Skin of body (tissue), 2 donors: ENCODE measurements around the gene EFS. TPM values are rescaled to one million over a fixed set of nuclear protein-coding genes. Genes with fewer than 3 reads are reported as not detected.
"Not testable (repeated sequence)": the region's sequence is repeated elsewhere in the genome, so short reads cannot be mapped to it uniquely, and the experiment has no call there.

Source experiments
- DNase-seq: peaks from one replicate; lab custom pipeline; 2025; lab: John Stamatoyannopoulos, UW
- total RNA-seq: library from RNA; depleted of rRNA; stranded (reverse); fragments of >200 nt; gene quantifications from one replicate; pipeline ENCODE4 v1.2.3, GENCODE V29; 2014

The EFS gene
- total RNA-seq, 1 donor from 2014 or later = 24.1 TPM

DNA sequence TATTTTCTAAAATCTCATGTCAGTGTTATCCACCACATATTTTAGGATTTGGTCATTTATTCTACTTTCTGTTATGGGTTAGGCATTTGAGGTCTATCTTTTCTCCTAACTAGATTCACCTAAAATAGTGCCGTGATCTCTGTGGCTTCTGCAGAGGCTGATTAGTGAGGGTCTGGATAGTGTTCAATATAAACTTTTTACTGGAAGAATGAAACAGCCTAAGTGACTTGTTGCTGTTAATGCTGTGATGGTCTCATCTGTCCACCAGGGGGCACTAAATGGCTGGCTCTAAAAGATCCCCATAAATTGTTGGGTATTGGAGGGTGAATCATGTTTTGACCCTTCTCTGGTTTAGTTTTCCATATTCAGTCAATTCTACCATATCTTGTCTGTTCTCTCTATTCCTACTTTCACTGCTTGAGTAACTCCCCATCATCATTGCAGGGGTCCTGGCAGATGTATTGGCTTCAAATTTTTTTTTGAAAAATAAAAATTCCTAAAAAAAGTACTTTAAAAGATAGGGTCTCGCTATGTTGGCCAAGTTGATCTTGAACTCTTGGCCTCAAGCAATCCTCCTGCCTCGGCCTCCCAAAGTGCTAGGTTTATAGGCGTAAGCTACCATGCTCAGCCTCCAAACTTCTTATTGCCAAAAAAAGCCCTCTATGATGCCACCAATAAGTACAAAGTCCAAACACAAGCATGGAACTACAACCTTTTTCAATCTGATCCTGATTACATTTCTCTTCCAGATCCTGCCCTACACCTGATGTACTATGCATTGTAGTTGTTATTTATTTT is 36.8 kb downstream of the EFS start:
- peak; percentile 64 for DNase-seq

GRCh38 chr14:23326491-23327332 is 38.3 kb downstream of the EFS start:
- DNase-seq = no peak

DNA sequence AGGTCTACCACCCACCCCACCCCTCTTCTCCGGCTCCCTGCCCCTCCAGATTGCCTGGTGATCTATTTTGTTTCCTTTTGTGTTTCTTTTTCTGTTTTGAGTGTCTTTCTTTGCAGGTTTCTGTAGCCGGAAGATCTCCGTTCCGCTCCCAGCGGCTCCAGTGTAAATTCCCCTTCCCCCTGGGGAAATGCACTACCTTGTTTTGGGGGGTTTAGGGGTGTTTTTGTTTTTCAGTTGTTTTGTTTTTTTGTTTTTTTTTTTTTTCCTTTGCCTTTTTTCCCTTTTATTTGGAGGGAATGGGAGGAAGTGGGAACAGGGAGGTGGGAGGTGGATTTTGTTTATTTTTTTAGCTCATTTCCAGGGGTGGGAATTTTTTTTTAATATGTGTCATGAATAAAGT is 39.2 kb downstream of the EFS start:
- not testable (repeated sequence) for DNase-seq

DNA sequence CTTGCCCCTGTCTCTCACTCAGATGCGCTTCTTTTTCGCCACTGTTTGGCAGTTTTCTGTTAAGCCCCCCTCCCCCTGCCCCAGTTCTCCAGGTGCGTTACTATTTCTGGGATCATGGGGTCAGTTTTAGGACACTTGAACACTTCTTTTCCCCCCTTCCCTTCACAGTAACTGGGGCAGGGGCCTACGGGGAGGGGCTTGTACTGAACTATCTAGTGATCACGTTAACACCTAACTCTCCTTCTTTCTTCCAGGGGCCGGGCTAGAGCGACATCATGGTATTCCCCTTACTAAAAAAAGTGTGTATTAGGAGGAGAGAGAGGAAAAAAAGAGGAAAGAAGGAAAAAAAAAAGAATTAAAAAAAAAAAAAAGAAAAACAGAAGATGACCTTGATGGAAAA is 40.0 kb downstream of the EFS start:
- DNase-seq = no peak

- DNase-seq = no peak
Observed at GRCh38 chr14:23324455-23324846, 40.5 kb downstream of the EFS start.

DNA sequence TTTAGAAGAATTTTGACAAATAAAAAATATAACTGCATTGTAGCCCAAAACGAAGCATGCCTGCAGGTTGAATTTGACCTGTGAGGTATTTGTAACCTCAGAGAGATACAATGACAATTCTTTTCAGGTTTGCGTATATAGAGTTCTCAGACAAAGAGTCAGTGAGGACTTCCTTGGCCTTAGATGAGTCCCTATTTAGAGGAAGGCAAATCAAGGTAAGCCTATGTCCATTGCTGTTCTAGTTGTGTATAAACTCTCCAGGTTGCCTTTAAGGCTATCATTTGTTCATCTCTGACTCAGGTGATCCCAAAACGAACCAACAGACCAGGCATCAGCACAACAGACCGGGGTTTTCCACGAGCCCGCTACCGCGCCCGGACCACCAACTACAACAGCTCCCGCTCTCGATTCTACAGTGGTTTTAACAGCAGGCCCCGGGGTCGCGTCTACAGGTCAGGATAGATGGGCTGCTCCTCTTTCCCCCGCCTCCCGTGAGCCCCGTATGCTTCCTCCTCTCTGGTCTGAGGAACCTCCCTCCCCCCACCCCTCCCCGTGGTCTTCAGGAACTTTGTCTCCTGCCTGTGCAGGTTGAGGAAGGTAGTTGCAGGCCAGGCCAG is 41.0 kb downstream of the EFS start:
- no peak for DNase-seq

- DNase-seq = no peak
Observed at GRCh38 chr14:23322568-23323517, 42.1 kb downstream of the EFS start.

DNA sequence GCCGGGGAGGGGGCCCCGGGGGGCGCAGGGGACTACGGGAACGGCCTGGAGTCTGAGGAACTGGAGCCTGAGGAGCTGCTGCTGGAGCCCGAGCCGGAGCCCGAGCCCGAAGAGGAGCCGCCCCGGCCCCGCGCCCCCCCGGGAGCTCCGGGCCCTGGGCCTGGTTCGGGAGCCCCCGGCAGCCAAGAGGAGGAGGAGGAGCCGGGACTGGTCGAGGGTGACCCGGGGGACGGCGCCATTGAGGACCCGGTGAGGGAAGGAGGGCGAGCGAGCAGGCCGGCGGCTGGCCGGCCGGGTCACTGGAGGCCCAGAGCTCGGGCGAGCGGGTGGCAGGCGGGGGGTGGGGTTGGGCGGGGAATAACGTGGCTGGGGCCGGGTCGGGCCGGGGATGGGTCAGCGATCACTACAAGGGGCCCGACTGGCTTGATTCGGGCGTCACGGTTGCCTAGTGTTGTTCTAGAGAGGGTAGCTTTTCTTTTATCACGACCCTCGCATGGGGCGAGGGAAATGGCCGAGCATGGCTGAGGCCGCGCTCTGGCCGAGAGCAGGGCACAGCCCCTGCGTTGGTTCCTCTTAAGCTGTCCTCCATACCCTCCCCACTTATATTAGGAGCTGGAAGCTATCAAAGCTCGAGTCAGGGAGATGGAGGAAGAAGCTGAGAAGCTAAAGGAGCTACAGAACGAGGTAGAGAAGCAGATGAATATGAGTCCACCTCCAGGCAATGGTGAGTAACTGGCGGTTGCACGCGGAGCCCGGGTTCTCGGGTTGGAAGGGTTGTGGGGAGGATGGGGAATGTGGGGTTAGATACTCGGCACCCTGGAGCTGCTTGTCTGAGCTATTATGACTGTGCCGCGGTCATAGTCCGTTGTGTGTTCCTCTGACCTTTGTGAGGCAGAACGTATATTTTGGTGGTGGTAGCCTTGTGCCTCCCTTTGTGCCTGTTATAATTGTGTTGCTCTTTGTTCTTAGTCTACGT is 43.1 kb downstream of the EFS start:
- DNase-seq = no peak

DNA sequence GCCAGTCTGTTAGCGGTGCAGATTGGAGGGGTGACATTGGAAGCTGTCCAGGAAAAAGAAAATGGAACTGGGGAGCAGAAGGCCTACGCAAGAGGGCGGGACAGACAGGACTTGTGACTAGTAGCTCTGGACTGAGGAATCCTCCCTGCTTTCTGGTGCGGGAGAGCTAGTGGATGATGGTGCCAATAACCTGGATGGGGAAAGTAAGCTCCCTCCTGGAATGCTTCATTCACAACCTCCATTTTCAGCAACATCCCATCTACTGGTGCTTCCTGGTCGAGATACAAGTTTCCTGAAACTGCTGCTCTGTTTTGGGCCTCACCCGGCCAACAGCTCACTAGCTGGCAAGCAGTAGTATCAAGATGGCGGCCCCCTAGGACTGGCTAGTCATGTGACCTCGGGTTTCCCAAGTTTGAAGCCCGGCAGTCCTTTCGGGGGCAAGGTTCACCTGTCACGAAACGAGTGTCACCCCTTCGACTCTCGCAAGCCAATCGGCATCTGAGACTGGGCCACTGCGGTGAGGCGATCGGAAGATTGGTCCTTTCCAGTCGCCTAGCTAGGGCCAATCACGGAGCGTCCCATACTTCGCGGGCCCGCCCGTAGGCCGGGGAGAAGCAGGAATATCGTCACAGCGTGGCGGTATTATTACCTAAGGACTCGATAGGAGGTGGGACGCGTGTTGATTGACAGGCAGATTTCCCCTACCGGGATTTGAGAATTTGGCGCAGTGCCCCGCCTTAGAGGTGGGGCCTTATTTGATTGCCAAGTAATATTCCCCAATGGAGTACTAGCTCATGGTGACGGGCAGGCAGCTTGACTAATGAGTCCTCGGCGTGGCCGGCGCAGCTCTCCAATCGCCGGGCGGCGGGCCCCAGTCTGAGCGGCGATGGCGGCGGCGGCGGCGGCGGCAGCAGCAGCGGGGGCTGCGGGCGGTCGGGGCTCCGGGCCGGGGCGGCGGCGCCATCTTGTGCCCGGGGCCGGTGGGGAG is 44.1 kb downstream of the EFS start, which contains the start of gene PABPN1:
Gene PABPN1, plus strand, starts transcription at position 874 of the 988 bp plus-strand sequence. Its CDS starts 13 bp downstream, at position 887.
- DNase-seq = peak; percentile 100

- DNase-seq = no peak
Observed at GRCh38 chr14:23319746-23320583, 45.0 kb downstream of the EFS start.

- no peak for DNase-seq
Observed at GRCh38 chr14:23316300-23316699, 48.7 kb downstream of the EFS start.

- DNase-seq = no peak
Observed at GRCh38 chr14:23310546-23310945, 54.4 kb downstream of the EFS start.

GRCh38 chr14:23308721-23309445 is 56.1 kb downstream of the EFS start:
- no peak for DNase-seq

GRCh38 chr14:23307687-23308644 is 57.0 kb downstream of the EFS start:
- no peak for DNase-seq

GRCh38 chr14:23307146-23307530 is 57.8 kb downstream of the EFS start:
- DNase-seq = no peak
